H7 (cell line): ENCODE data around the gene PAPSS1. TPM values are rescaled to one million over a fixed set of nuclear protein-coding genes. Genes with fewer than 3 reads are reported as not detected.

ENCODE experiments used
- total RNA-seq: library from RNA; depleted of rRNA; stranded (reverse); fragments of >200 nt; shearing (Covaris generic); gene quantifications from 2 replicates; pipeline ENCODE4 v1.2.3, GENCODE V29; 2014; rRNA removed

The PAPSS1 gene
- total RNA-seq, 1 experiment from 2014 or later = 53.6 TPM

Other genes starting within 250 kb of the PAPSS1 start
- gene SGMS2, start 104.7 kb upstream of the PAPSS1 start, total RNA-seq = 0.17 and 0.37 TPM in 2 replicates
- gene CYP2U1, start 211.3 kb upstream of the PAPSS1 start, total RNA-seq = 1.5 and 1.7 TPM in 2 replicates